ENCODE measurements around the gene COASY. TPM values are rescaled to one million over a fixed set of nuclear protein-coding genes. Genes with fewer than 3 reads are reported as not detected.

The COASY gene
- total and polyA plus RNA-seq, 4 donors = 18.2 to 78.1 (median 51.7) TPM

GRCh38 chr17:42537156-42537805 is 24.7 kb upstream of the COASY start:
- H3K9ac ChIP-seq (ENCODE audit: low read depth in 1 of 2, low read length in 2 of 2) = peak overlapping the region; percentile 11 to 72
- 87% methylated on average over 30 of the region's 31 CpGs for WGBS
- H3K27me3 ChIP-seq (ENCODE audit: control insufficient read depth in 4 of 4, insufficient read depth in 4 of 4, low read length in 3 of 4) = no peaks in the 10 kb centered on the region
- H3K4me3 ChIP-seq (ENCODE audit: low read depth in 1 of 3, low read length in 3 of 3) = peak overlapping the region; percentile 56 to 81 (median 80)
- H3K4me1 ChIP-seq (ENCODE audit: control insufficient read depth in 4 of 4, insufficient read depth in 4 of 4, low read length in 3 of 4) = peaks cover 15 to 29% (median 21%) of the 10 kb centered on the region in 4 donors
- no peaks in the 10 kb centered on the region for H3K9me3 ChIP-seq (ENCODE audit: control insufficient read depth in 4 of 4, low read length in 3 of 4)
- peak overlapping the region; percentile 91 to 96 for H3K27ac ChIP-seq (ENCODE audit: low read depth in 1 of 2, low read length in 2 of 2)
- DNase-seq (ENCODE audit: low spot score) = peak; percentile 34
- H3K36me3 ChIP-seq (ENCODE audit: control insufficient read depth in 4 of 4, insufficient read depth in 3 of 4, low read depth in 1 of 4, low read length in 3 of 4) = peaks cover 0 to 14% (median 7%) of the 10 kb centered on the region in 4 donors
- TF ChIP-seq CTCF (IDR thresholded peaks at IDR 0.05; ENCODE audit: low read depth, low read length, missing input control) = no peak
- no peak for TF ChIP-seq ATF3 (IDR thresholded peaks at IDR 0.05)
- TF ChIP-seq JUND (IDR thresholded peaks at IDR 0.05) = no peak
- no peak for TF ChIP-seq YY1 (IDR thresholded peaks at IDR 0.05)
- no peak for TF ChIP-seq MAX (IDR thresholded peaks at IDR 0.05)
- no peak for TF ChIP-seq FOXA2 (IDR thresholded peaks at IDR 0.05)
- no peak for TF ChIP-seq RXRA (IDR thresholded peaks at IDR 0.05)
- no peak for TF ChIP-seq HNF4G (IDR thresholded peaks at IDR 0.05)
- TF ChIP-seq GABPA (IDR thresholded peaks at IDR 0.05 in 1 of 2, conservative IDR thresholded peaks at IDR 0.05 in 1 of 2) = no peak
- no peak for TF ChIP-seq NR2F2 (IDR thresholded peaks at IDR 0.05)
- no peak for TF ChIP-seq RAD21 (IDR thresholded peaks at IDR 0.05)
- no peak for TF ChIP-seq SP1 (IDR thresholded peaks at IDR 0.05)

GRCh38 chr17:42537826-42538451 is 24.0 kb upstream of the COASY start:
- no peak overlapping the region for H3K4me3 ChIP-seq (ENCODE audit: low read depth in 1 of 3, low read length in 3 of 3)
- peak overlapping the region in 1 of 2 donors; percentile 96 for H3K27ac ChIP-seq (ENCODE audit: low read depth in 1 of 2, low read length in 2 of 2)
- peaks cover 15 to 29% (median 21%) of the 10 kb centered on the region in 4 donors for H3K4me1 ChIP-seq (ENCODE audit: control insufficient read depth in 4 of 4, insufficient read depth in 4 of 4, low read length in 3 of 4)
- peaks cover 4 to 14% (median 10%) of the 10 kb centered on the region in 4 donors for H3K36me3 ChIP-seq (ENCODE audit: control insufficient read depth in 4 of 4, insufficient read depth in 3 of 4, low read depth in 1 of 4, low read length in 3 of 4)
- H3K27me3 ChIP-seq (ENCODE audit: control insufficient read depth in 4 of 4, insufficient read depth in 4 of 4, low read length in 3 of 4) = no peaks in the 10 kb centered on the region
- H3K9ac ChIP-seq (ENCODE audit: low read depth in 1 of 2, low read length in 2 of 2) = peak overlapping the region in 1 of 2 donors; percentile 10
- DNase-seq (ENCODE audit: low spot score) = no peak
- H3K9me3 ChIP-seq (ENCODE audit: control insufficient read depth in 4 of 4, low read length in 3 of 4) = no peaks in the 10 kb centered on the region
- TF ChIP-seq FOXA2 (IDR thresholded peaks at IDR 0.05) = no peak
- no peak for TF ChIP-seq CTCF (IDR thresholded peaks at IDR 0.05; ENCODE audit: low read depth, low read length, missing input control)
- no peak for TF ChIP-seq SP1 (IDR thresholded peaks at IDR 0.05)
- TF ChIP-seq TAF1 (conservative IDR thresholded peaks at IDR 0.05) = no peak
- no peak for TF ChIP-seq ATF3 (IDR thresholded peaks at IDR 0.05)
- no peak for TF ChIP-seq HNF4G (IDR thresholded peaks at IDR 0.05)
- no peak for TF ChIP-seq MAX (IDR thresholded peaks at IDR 0.05)
- no peak for TF ChIP-seq NR2F2 (IDR thresholded peaks at IDR 0.05)
- no peak for TF ChIP-seq FOXA1 (IDR thresholded peaks at IDR 0.05)
- TF ChIP-seq EGR1 (IDR thresholded peaks at IDR 0.05; ENCODE audit: low read depth in 2 of 2) = no peak
- TF ChIP-seq RAD21 (IDR thresholded peaks at IDR 0.05) = no peak
- TF ChIP-seq HNF4A (conservative IDR thresholded peaks at IDR 0.05) = no peak
- no peak for TF ChIP-seq GABPA (IDR thresholded peaks at IDR 0.05 in 1 of 2, conservative IDR thresholded peaks at IDR 0.05 in 1 of 2)
- no peak for TF ChIP-seq JUND (IDR thresholded peaks at IDR 0.05)
- TF ChIP-seq ZBTB33 (IDR thresholded peaks at IDR 0.05) = no peak
- 97% methylated on average over 5 of the region's 5 CpGs for WGBS
